ENCODE data around the gene NOXA1.

NOXA1 gene

DNA sequence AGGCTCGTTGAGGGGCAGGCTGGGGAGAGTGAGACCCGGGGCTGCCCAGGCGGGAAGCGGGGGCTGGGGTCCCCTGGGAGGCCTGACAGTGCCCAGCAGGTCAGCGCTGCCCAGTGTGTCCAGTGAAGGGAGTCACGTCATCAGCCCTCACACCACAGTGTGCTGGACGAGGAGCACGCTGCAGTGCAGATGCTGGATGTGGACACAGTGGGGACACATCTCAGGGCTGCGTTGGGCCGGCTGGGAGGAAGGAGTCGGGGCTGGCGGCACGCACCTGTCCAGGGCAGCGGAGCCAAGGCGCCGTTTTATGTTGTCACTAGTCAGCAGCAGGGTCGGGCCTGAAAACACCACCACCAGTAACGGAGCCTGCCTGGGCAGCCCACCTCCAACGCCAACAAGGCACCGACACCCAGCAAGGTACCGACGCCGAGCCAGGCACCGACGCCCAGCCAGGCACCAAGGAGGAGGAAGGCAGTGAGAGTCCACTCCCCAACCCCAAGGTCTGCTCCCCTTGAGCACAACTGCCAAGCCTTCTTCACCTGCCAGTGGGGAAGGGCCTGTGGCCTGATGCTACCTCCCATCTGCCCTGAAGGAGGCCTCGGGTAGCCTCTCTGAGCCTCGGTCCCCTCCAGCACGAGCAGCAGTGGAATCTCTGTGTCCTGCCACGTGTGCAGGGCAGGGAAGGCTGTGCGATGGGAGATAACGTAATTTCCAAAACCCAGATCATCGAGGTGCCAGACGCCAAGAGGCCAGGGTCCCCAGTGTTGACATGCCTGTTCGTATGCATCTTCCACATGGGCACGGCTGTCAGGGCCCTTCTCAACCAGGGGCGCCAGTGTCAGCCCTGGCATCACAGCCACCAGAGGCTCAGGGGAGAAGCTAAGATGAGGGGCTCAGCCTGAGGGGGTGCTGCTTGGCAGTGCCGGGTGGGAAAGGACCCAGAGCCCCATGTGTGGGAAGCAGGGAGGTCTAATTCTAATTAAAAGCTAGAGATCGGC is 57.8 kb downstream of the NOXA1 start:
- no peak for DNase-seq
- Histone ChIP-seq H3K23ac (ENCODE audit: low read length in 2 of 2) (peak overlapping the region in 1 of 2 experiments; percentile 61), H3K79me1 (replicated peaks; ENCODE audit: low read length, poor library complexity, severe bottlenecking) (no peaks in the 10 kb centered on the region), H2BK15ac (ENCODE audit: low read depth, poor library complexity, severe bottlenecking) (no peak overlapping the region), H3K18ac (ENCODE audit: low read depth in 1 of 2, low read length in 2 of 2) (peak overlapping the region in 1 of 2 experiments; percentile 86), H3K4me1 (ENCODE audit: control insufficient read depth, insufficient read depth, low read depth, low read length) (peaks cover 18% of the 10 kb centered on the region), H2AFZ (ENCODE audit: low read depth, low read length) (no peak overlapping the region), H4K8ac (ENCODE audit: low read length) (no peak overlapping the region), H2BK12ac (ENCODE audit: low read length in 2 of 2) (peak overlapping the region in 1 of 2 experiments; percentile 79), H4K91ac (ENCODE audit: low read length) (peak overlapping the region; percentile 37), H3K9ac (ENCODE audit: low read length) (no peak overlapping the region), H3K4ac (ENCODE audit: low read depth in 1 of 2, low read length in 2 of 2) (peak overlapping the region in 1 of 2 experiments; percentile 63), H3K4me3 (ENCODE audit: insufficient read depth in 1 of 2, low read depth in 1 of 2, low read length in 2 of 2) (peak overlapping the region in 1 of 2 experiments; percentile 14), H3K9me3 (ENCODE audit: control insufficient read depth, low read length) (peaks cover 7% of the 10 kb centered on the region), H3K36me3 (ENCODE audit: control insufficient read depth in 1 of 2, insufficient read depth in 2 of 2, low read depth in 1 of 2, low read length in 2 of 2) (no peaks in the 10 kb centered on the region), H2BK120ac (ENCODE audit: low read depth, low read length) (no peak overlapping the region), H2BK5ac (ENCODE audit: low read depth, low read length, poor library complexity, severe bottlenecking) (no peak overlapping the region), H3K4me2 (ENCODE audit: low read length, poor library complexity, severe bottlenecking) (no peak overlapping the region), H3K27ac (ENCODE audit: low read length, poor library complexity, severe bottlenecking) (no peak overlapping the region), H3K27me3 (ENCODE audit: control insufficient read depth in 1 of 2, insufficient read depth in 1 of 2, low read length in 2 of 2) (peaks cover 0 to 7% of the 10 kb centered on the region in 2 experiments), H3K14ac (ENCODE audit: low read length in 2 of 2) (peak overlapping the region in 1 of 2 experiments; percentile 85), H2AK5ac (ENCODE audit: low read length, severe bottlenecking) (no peak overlapping the region)
- WGBS: 91% methylated on average over 38 of the region's 38 CpGs

DNA sequence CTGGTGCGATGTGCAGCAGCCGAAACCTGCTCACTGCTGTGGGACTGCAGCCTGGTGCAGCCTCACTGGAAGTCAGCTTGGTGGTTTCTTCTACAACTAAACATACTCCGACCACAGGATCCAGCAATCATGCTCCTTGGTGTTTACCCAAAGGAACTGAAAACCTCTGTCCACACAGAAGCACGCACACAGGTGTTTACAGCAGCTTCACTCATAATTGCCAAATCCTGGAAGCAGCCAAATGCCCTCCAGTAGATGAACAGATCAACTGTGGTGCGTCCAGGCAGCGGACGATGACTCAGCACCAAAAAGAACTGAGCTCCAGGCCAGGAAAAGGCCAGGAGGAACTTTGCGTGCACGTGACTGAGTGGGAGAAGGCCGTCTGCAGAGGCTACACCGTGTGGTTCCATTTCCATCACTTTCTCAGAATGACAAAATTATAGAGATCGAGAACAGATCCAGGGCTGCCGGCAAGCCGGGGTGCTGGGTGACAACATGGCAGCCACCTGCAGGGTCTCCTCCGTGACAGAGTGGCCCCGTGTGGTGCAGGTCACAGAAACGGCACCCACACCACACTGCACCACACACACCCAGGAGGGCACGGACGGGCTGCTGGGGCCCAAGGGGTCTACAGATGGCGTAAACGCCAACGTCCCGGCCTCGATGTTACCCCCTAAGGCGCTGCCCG is 59.0 kb downstream of the NOXA1 start:
- Histone ChIP-seq H3K14ac (ENCODE audit: low read length in 2 of 2) (peak overlapping the region in 1 of 2 experiments; percentile 84), H2BK15ac (ENCODE audit: low read depth, poor library complexity, severe bottlenecking) (peak overlapping the region; percentile 73), H2BK120ac (ENCODE audit: low read depth, low read length) (no peak overlapping the region), H2BK12ac (ENCODE audit: low read length in 2 of 2) (peak overlapping the region in 1 of 2 experiments; percentile 93), H3K4me1 (ENCODE audit: control insufficient read depth, insufficient read depth, low read depth, low read length) (peaks cover 18% of the 10 kb centered on the region), H3K23ac (ENCODE audit: low read length in 2 of 2) (no peak overlapping the region), H3K27ac (ENCODE audit: low read length, poor library complexity, severe bottlenecking) (no peak overlapping the region), H2BK5ac (ENCODE audit: low read depth, low read length, poor library complexity, severe bottlenecking) (no peak overlapping the region), H3K18ac (ENCODE audit: low read depth in 1 of 2, low read length in 2 of 2) (peak overlapping the region in 1 of 2 experiments; percentile 88), H3K79me1 (replicated peaks; ENCODE audit: low read length, poor library complexity, severe bottlenecking) (no peaks in the 10 kb centered on the region), H4K91ac (ENCODE audit: low read length) (peak overlapping the region; percentile 76), H3K4me3 (ENCODE audit: insufficient read depth in 1 of 2, low read depth in 1 of 2, low read length in 2 of 2) (no peak overlapping the region), H2AFZ (ENCODE audit: low read depth, low read length) (peak overlapping the region; percentile 59), H3K4ac (ENCODE audit: low read depth in 1 of 2, low read length in 2 of 2) (peak overlapping the region in 1 of 2 experiments; percentile 74), H3K4me2 (ENCODE audit: low read length, poor library complexity, severe bottlenecking) (no peak overlapping the region), H2AK5ac (ENCODE audit: low read length, severe bottlenecking) (no peak overlapping the region), H3K9ac (ENCODE audit: low read length) (no peak overlapping the region), H3K36me3 (ENCODE audit: control insufficient read depth in 1 of 2, insufficient read depth in 2 of 2, low read depth in 1 of 2, low read length in 2 of 2) (peaks cover 0 to 5% of the 10 kb centered on the region in 2 experiments), H3K27me3 (ENCODE audit: control insufficient read depth in 1 of 2, insufficient read depth in 1 of 2, low read length in 2 of 2) (peaks cover 0 to 7% of the 10 kb centered on the region in 2 experiments), H4K8ac (ENCODE audit: low read length) (peak overlapping the region; percentile 87), H3K9me3 (ENCODE audit: control insufficient read depth, low read length) (no peaks in the 10 kb centered on the region)
- peak; percentile 94 for DNase-seq
- WGBS: 80% methylated on average over 24 of the region's 26 CpGs
